Heart left ventricle (tissue), 16 donors: Measurements from ENCODE around the gene APOF. TPM values are rescaled to one million over a fixed set of nuclear protein-coding genes. Genes with fewer than 3 reads are reported as not detected.

Experiments
- ATAC-seq, 4 donors: fragments of 200-7000 bp; cut with Tn5 transposase; one replicate each; pipeline ENCODE4 v1.9.1; 2020 to 2022; ENCODE audit warnings: moderate library complexity in 4 of 4, mild to moderate bottlenecking in 3 of 4, moderate number of reproducible peaks in 1 of 4
- DNase-seq, 5 donors: peaks; one replicate each; pipeline ENCODE4 v3.0.0-alpha.2; 2020
- H3K27ac ChIP-seq, 12 donors: fragments of 200-600 bp; sonication (generic) in 4 of 12; one replicate each; pipeline versions ENCODE4 v1.5.0 to v1.8.0; 2016 to 2022; ENCODE audit warnings: mild to moderate bottlenecking in 2 of 12
- H3K27me3 ChIP-seq, 9 donors: fragments of 200-600 bp; sonication (generic) in 2 of 9; one replicate each; pipeline versions ENCODE4 v1.5.1 to v1.8.0; 2016 to 2022; ENCODE audit warnings: mild to moderate bottlenecking in 3 of 9
- H3K36me3 ChIP-seq, 9 donors: fragments of 200-600 bp; sonication (generic) in 2 of 9; one replicate each; pipeline versions ENCODE4 v1.5.0 to v1.8.0; 2018 to 2022; ENCODE audit warnings: mild to moderate bottlenecking in 2 of 9
- H3K4me1 ChIP-seq, 12 donors: fragments of 200-600 bp; sonication (generic) in 4 of 12; one replicate each; pipeline versions ENCODE4 v1.5.0 to v1.8.0; 2016 to 2022; ENCODE audit warnings: mild to moderate bottlenecking in 3 of 12
- H3K4me3 ChIP-seq, 12 donors: fragments of 200-600 bp; sonication (generic) in 4 of 12; one replicate each; pipeline versions ENCODE4 v1.5.0 to v1.8.0; 2017 to 2022; ENCODE audit warnings: mild to moderate bottlenecking in 9 of 12, moderate library complexity in 4 of 12
- H3K9me3 ChIP-seq, 12 donors: fragments of 200-600 bp; sonication (generic) in 4 of 12; one replicate each; pipeline versions ENCODE4 v1.5.0 to v1.8.0; 2016 to 2022; ENCODE audit warnings: mild to moderate bottlenecking in 1 of 12
- CTCF ChIP-seq, 12 donors: fragments of 200-600 bp; sonication (generic) in 4 of 12; IDR thresholded peaks; one replicate each; pipeline versions ENCODE4 v1.5.0 to v1.8.0; 2018 to 2022; ENCODE audit warnings: antibody characterized with exemption in 12 of 12, mild to moderate bottlenecking in 5 of 12
- POLR2A ChIP-seq, 2 donors: fragments of 450-650 bp; IDR thresholded peaks; one replicate each; pipeline ENCODE4 v1.6.1; 2017; ENCODE audit warnings: antibody characterized with exemption in 2 of 2, mild to moderate bottlenecking in 2 of 2, moderate library complexity in 2 of 2
- WGBS, 4 donors: extraction: QIAGEN DNeasy Blood & Tissue Kit in 2 of 4; methylation state at CpG; one replicate each; pipeline versions ENCODE4 v1.1.5 to v1.1.7; 2013 to 2018; 5-methylcytosine and 5-hydroxymethylcytosine counted together
- intact Hi-C, 10 donors: fragments of 100-400 bp; cut with DNase I; formaldehyde crosslinking; loops; one replicate each; pipeline versions ENCODE4 v1.11.1 to v1.14.2; 2022
- polyA plus RNA-seq, 2 donors: library from polyadenylated mRNA; stranded (reverse); fragments of 200-250 nt; gene quantifications; one replicate each; pipeline ENCODE4 v1.2.3, GENCODE V29; 2013
- total RNA-seq, 9 donors: library from RNA; depleted of rRNA in 2 of 9; stranded (reverse); fragments of >200 nt in 2 of 9; fragmentation: NEBNext Ultra II Directional in 3 of 9; extraction: Animal tissue kit (Norgen Biotek cat#: 25700) in 3 of 9; gene quantifications; one replicate each; pipeline versions ENCODE4 v1.1.0 to v1.2.4, GENCODE V29; 2016 to 2023
- donor health status: ischemic (EF 13 %, LVEDD 7.1; RV severe dilation, severe dysfunction).
- donor health status: healthy with polysubstance abuse.
- donor health status: DM: no; HTN: yes; CAD: no.
- donor health status: DM: no; HTN: no; CAD: no.
- donor health status: ischemic (EF 25% LVEDD 6.9; RV normal size, moderate dysfunction).
- donor health status: ischemic (EF 25% LVEDD 5.7; RV mildly dilated, moderate dysfunction).
- donor health status: healthy.
- donor health status: DM: yes; HTN: yes; CAD: no.
- donor health status: ischemic (EF 35%, LVEDD 5.7; RV mildly dilated, moderate dysfunction).
- donor health status: nonischemic (EF 11% LVEDD 7.7; RV severe dilation, severe dysfunction).
- donor health status: DM: yes; HTN: yes; CAD: no.
- donor health status: PGD.
- donor health status: ischemic (EF 29% LVEDD 5.4; RV normal size, mild dysfunction).
- donor health status: nonischemic (EF 23%, LVEDD 6.1; RV moderate dilation, normal function).

Gene APOF
- total and polyA plus RNA-seq, 11 donors = not detected

- Histone ChIP-seq H3K4me1 (no peaks in the 10 kb centered on the region), H3K4me3 (no peak overlapping the region), H3K36me3 (no peaks in the 10 kb centered on the region), H3K9me3 (peaks cover 0 to 10% (median 0%) of the 10 kb centered on the region in 12 donors), H3K27me3 (no peaks in the 10 kb centered on the region), H3K27ac (no peak overlapping the region)
- WGBS, 4 donors = 92 to 97% (median 94%) methylated on average over 2 of the region's 2 CpGs
- TF ChIP-seq POLR2A (IDR thresholded peaks at IDR 0.05) = no peak
- TF ChIP-seq CTCF (IDR thresholded peaks at IDR 0.05) = no peak
- ATAC-seq (no peak), DNase-seq (no peak)
- intact Hi-C loops = no loop called here
Measured at GRCh38 chr12:56392331-56392730, 29.7 kb upstream of the APOF start.

- Histone ChIP-seq H3K27me3 (no peaks in the 10 kb centered on the region), H3K27ac (no peak overlapping the region), H3K4me3 (no peak overlapping the region), H3K9me3 (peaks cover 0 to 10% (median 0%) of the 10 kb centered on the region in 12 donors), H3K36me3 (no peaks in the 10 kb centered on the region), H3K4me1 (no peaks in the 10 kb centered on the region)
- ATAC-seq (no peak), DNase-seq (no peak)
- no peak for TF ChIP-seq POLR2A (IDR thresholded peaks at IDR 0.05)
- no peak for TF ChIP-seq CTCF (IDR thresholded peaks at IDR 0.05)
- WGBS, 4 donors = 42 to 100% (median 93%) methylated on average over 1 of the region's 1 CpG
- intact Hi-C loops = no loop called here
Measured at GRCh38 chr12:56391721-56392120, 29.1 kb upstream of the APOF start.

GRCh38 chr12:56389412-56389811 lies 26.8 kb upstream of the APOF start:
- Histone ChIP-seq H3K4me3 (no peak overlapping the region), H3K27ac (no peak overlapping the region), H3K9me3 (peaks cover 0 to 10% (median 0%) of the 10 kb centered on the region in 12 donors), H3K27me3 (no peaks in the 10 kb centered on the region), H3K36me3 (no peaks in the 10 kb centered on the region), H3K4me1 (no peaks in the 10 kb centered on the region)
- WGBS, 4 donors = 58 to 81% (median 71%) methylated on average over 5 of the region's 5 CpGs
- ATAC-seq (no peak), DNase-seq (no peak)
- TF ChIP-seq POLR2A (IDR thresholded peaks at IDR 0.05) = no peak
- intact Hi-C loops = no loop called here

GRCh38 chr12:56387152-56387736 lies 24.6 kb upstream of the APOF start:
- Histone ChIP-seq H3K27ac (no peak overlapping the region), H3K36me3 (no peaks in the 10 kb centered on the region), H3K27me3 (no peaks in the 10 kb centered on the region), H3K4me1 (no peaks in the 10 kb centered on the region), H3K9me3 (peaks cover 0 to 5% (median 0%) of the 10 kb centered on the region in 12 donors), H3K4me3 (no peak overlapping the region)
- DNase-seq = no peak
- TF ChIP-seq POLR2A (IDR thresholded peaks at IDR 0.05) = no peak
- no peak for TF ChIP-seq CTCF (IDR thresholded peaks at IDR 0.05)
- 45 to 56% (median 51%) methylated on average over 7 of the region's 7 CpGs for WGBS, 4 donors
- ATAC-seq = no peak
- intact Hi-C loops = no loop called here

GRCh38 chr12:56385873-56386272 lies 23.2 kb upstream of the APOF start:
- DNase-seq = no peak
- Histone ChIP-seq H3K27ac (no peak overlapping the region), H3K27me3 (no peaks in the 10 kb centered on the region), H3K4me1 (no peaks in the 10 kb centered on the region), H3K9me3 (no peaks in the 10 kb centered on the region), H3K4me3 (no peak overlapping the region), H3K36me3 (no peaks in the 10 kb centered on the region)
- TF ChIP-seq CTCF (IDR thresholded peaks at IDR 0.05) = no peak
- TF ChIP-seq POLR2A (IDR thresholded peaks at IDR 0.05) = no peak
- no peak for ATAC-seq
- intact Hi-C loops = no loop called here
- 86 to 97% (median 92%) methylated on average over 1 of the region's 1 CpG for WGBS, 4 donors
